ENCODE measurements around the gene HOXA10.

Gene HOXA10

DNA sequence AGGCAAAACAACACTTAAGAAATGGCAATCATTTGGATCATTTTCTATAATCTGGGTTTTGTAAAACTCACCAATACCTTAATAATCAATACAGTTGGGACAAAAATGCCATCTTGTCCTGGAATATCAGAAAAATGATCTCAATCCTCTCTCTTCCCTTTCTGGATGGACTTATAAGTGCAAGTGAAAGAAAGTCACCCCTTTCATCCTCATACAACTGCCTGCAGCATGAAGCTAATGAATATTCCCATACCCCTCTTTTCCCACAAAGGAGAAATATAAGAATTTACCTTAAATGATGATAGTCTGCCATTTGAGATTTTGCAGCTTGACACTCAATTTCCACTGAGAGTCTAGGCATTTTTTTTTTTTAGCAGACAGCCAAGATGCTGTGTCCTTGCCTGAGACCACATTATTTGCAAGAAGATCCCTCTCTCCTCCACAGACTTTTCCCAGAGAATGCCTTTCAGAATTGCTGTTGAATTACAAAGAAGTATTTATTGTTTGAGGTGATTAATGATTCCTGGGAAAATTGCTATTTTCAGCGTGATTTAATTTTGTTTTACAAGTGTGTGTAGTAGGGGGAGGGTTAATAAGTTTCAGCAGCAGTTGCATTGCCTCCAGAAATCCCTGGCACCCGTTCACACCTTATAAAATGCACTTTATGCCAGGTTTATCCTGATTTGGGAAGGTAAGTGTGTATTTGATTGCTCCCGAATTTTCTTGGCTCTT lies 47.4 kb downstream of the HOXA10 start:
- TF ChIP-seq CTCF (IDR thresholded peaks at IDR 0.05; ENCODE audit: insufficient read depth, low read length, poor library complexity, severe bottlenecking), result no peak
- Histone ChIP-seq H3K27me3 (replicated peaks; ENCODE audit: control insufficient read depth, insufficient read depth, low read length) (no peaks in the 10 kb centered on the region), H3K4me3 (replicated peaks; ENCODE audit: low read depth, low read length) (no peak overlapping the region), H3K36me3 (ENCODE audit: control insufficient read depth, insufficient read depth, low read length) (no peaks in the 10 kb centered on the region)
- DNase-seq (ENCODE audit: extremely low read depth, insufficient read length), result no peak

DNA sequence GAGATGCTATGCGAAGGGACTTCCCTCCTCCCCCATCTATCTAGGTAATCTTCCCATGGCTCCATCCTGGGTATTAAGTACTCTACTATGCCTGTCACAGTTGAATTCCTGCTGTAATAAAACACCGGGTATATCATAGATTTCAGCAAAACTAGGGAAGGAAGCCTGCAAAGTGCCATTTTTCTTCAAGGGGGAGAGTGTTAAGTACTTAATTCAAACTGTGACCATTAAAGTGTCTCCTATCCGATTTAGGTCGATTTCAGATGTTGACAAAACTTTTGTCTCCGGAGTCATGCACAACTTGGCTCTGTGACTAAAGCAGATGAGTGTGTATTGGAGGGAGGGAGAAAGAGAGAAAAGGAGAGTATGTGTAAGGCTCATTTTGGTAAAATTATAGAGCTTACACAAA lies 48.1 kb downstream of the HOXA10 start:
- TF ChIP-seq CTCF (IDR thresholded peaks at IDR 0.05; ENCODE audit: insufficient read depth, low read length, poor library complexity, severe bottlenecking), result no peak
- DNase-seq (ENCODE audit: extremely low read depth, insufficient read length), result no peak
- H3K4me3 ChIP-seq (replicated peaks; ENCODE audit: low read depth, low read length), result no peak overlapping the region
- H3K36me3 ChIP-seq (ENCODE audit: control insufficient read depth, insufficient read depth, low read length), result no peaks in the 10 kb centered on the region
- H3K27me3 ChIP-seq (replicated peaks; ENCODE audit: control insufficient read depth, insufficient read depth, low read length), result no peaks in the 10 kb centered on the region

DNA sequence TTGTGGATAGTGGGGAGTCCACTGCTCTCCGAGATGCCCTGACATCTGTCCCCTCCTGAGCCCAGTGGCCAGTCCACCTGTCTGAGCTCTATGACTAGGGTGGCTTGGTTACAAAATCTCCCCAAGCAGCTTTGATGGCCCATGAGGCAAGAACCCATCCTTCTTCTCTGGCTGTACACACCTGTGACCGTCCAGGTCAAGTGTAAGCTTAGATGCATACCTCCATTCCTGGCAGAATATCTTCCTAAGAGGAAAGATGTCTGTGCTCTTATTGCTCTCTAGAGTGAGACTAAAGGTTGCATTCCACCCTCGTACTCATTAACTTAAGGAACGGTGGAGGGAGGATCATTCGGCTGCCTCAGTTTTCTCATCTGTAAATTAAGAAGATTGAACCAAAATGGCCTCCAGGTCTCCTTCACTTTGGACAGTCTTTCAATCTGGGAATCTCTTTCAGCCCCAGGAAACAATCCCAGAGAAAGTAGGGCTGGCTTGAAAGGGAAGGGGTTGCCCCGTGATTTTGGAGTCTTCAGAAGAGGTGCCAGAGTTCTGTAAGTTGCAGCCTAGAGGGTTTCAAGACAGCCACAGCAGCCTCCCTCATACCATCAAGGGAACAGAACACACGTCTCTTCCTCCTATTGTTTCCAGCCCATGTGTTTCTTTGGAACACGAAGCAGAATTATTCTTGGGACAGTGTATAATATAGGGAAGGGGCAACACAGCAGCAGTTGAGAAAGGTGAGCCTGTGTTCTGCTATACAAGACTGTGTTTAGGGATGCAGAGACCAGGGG lies 49.0 kb downstream of the HOXA10 start:
- no peak for TF ChIP-seq CTCF (IDR thresholded peaks at IDR 0.05; ENCODE audit: insufficient read depth, low read length, poor library complexity, severe bottlenecking)
- Histone ChIP-seq H3K36me3 (ENCODE audit: control insufficient read depth, insufficient read depth, low read length) (no peaks in the 10 kb centered on the region), H3K4me3 (replicated peaks; ENCODE audit: low read depth, low read length) (no peak overlapping the region), H3K27me3 (replicated peaks; ENCODE audit: control insufficient read depth, insufficient read depth, low read length) (no peaks in the 10 kb centered on the region)
- no peak for DNase-seq (ENCODE audit: extremely low read depth, insufficient read length)

GRCh38 chr7:27124096-27124901 lies 49.8 kb downstream of the HOXA10 start:
- H3K27me3 ChIP-seq (replicated peaks; ENCODE audit: control insufficient read depth, insufficient read depth, low read length), result no peaks in the 10 kb centered on the region
- no peak overlapping the region for H3K4me3 ChIP-seq (replicated peaks; ENCODE audit: low read depth, low read length)
- no peak for DNase-seq (ENCODE audit: extremely low read depth, insufficient read length)
- no peaks in the 10 kb centered on the region for H3K36me3 ChIP-seq (ENCODE audit: control insufficient read depth, insufficient read depth, low read length)
- TF ChIP-seq CTCF (IDR thresholded peaks at IDR 0.05; ENCODE audit: insufficient read depth, low read length, poor library complexity, severe bottlenecking), result no peak

GRCh38 chr7:27123477-27124053 lies 50.6 kb downstream of the HOXA10 start:
- DNase-seq (ENCODE audit: extremely low read depth, insufficient read length), result no peak
- TF ChIP-seq CTCF (IDR thresholded peaks at IDR 0.05; ENCODE audit: insufficient read depth, low read length, poor library complexity, severe bottlenecking), result no peak
- no peaks in the 10 kb centered on the region for H3K27me3 ChIP-seq (replicated peaks; ENCODE audit: control insufficient read depth, insufficient read depth, low read length)
- no peak overlapping the region for H3K4me3 ChIP-seq (replicated peaks; ENCODE audit: low read depth, low read length)
- no peaks in the 10 kb centered on the region for H3K36me3 ChIP-seq (ENCODE audit: control insufficient read depth, insufficient read depth, low read length)

Data from GM06990 (cell line).